GM12891 (cell line): ENCODE data around the gene PHACTR3.

Source experiments
- DNase-seq: peaks from one replicate; pipeline ENCODE4 v3.0.0; 2011; ENCODE audit warnings: low spot score; ENCODE audit not compliant: insufficient read length
- FAIRE-seq: peaks from 2 replicates; lab custom pipeline; 2011; peaks lifted over from hg19 to GRCh38; lab: Jason Lieb, UNC
- PAX5 ChIP-seq: IDR thresholded peaks from 2 replicates; pipeline ENCODE4 v1.6.1; 2011; ENCODE audit warnings: low read length, moderate library complexity, mild to moderate bottlenecking; ENCODE audit not compliant: insufficient read depth, severe bottlenecking
- POLR2A ChIP-seq: IDR thresholded peaks from 2 replicates; pipeline ENCODE4 v1.6.1; 2011; ENCODE audit warnings: low read depth, low read length, control low read depth
- POLR2AphosphoS5 ChIP-seq: IDR thresholded peaks from 2 replicates; pipeline ENCODE4 v1.6.1; 2011; ENCODE audit warnings: low read depth, low read length, control low read depth
- POU2F2 ChIP-seq: IDR thresholded peaks from 2 replicates; pipeline ENCODE4 v1.6.1; 2011; ENCODE audit warnings: low read depth, mild to moderate bottlenecking, control low read depth, low read length, moderate library complexity
- SPI1 ChIP-seq: IDR thresholded peaks from 2 replicates; pipeline ENCODE4 v1.6.1; 2011; ENCODE audit warnings: low read depth, low read length, control low read depth
- TAF1 ChIP-seq: IDR thresholded peaks from 2 replicates; pipeline ENCODE4 v1.6.1; 2011; ENCODE audit warnings: low read depth, low read length, control low read depth

PHACTR3 gene

DNA sequence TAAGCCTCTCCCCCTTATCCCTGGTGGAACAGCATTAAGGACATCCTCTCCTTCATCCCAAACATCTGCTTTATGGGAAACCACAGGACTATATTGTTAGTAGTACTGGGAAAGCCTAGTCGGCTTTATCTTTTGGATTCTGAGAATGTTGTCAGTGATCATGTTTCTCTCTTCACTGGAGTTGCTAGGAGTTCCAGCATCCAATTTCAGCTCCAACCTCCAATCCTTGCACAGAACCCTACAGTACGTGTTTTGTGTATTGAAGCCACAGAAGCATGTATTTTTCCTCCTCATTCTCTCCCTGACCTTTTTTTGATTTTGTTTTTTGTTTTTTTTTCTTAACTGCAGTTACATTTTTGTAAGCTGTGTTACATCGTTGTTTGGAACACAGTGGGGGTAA lies 84.0 kb downstream of the PHACTR3 start:
- FAIRE-seq (no peak), DNase-seq (no peak)
- no peak for TF ChIP-seq PAX5
- no peak for TF ChIP-seq SPI1
- no peak for TF ChIP-seq POLR2AphosphoS5
- TF ChIP-seq TAF1: no peak
- no peak for TF ChIP-seq POLR2A

DNA sequence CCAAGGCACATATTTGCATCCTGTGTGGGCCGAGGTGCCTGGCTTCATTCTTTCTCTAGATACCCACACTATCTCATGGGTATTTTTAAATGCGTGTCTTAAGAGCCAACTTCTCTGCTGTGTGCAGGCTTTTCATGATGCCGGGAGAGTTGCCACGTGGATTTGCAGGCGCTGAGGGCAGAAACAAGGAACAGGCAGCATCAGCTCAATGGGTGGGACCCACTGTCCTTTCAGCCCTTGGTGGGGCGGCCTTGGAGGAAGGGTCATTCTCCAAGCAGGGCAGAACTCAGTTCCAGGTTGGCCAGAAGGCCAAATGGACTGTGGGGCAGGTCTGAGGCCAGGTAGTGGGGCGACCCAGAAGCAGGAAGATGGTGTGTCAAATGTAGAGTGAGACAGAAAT lies 84.7 kb downstream of the PHACTR3 start:
- TF ChIP-seq TAF1: no peak
- no peak for TF ChIP-seq POLR2AphosphoS5
- no peak for TF ChIP-seq PAX5
- no peak for TF ChIP-seq POU2F2
- no peak for TF ChIP-seq SPI1
- no peak for TF ChIP-seq POLR2A
- DNase-seq (no peak), FAIRE-seq (no peak)

DNA sequence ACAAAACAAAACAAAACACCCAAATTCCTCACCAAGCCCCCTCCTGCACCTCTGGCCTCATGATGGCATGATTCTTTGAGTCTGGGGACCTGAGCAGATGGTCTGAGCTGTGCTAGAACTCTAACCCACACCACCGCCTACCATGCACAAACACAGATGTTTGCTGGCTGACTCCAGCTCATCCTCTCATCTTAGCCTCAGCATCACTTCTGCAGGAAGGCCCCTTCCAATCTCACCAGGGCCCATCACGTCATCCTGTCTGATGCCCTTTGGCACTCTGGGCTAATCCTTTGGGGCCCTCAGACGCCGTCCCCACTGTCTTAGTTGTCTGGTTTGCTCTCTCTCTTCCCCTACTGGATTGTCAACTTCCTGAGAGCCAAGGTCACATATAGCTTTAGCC lies 85.8 kb downstream of the PHACTR3 start:
- DNase-seq: no peak
- FAIRE-seq: no peak

DNA sequence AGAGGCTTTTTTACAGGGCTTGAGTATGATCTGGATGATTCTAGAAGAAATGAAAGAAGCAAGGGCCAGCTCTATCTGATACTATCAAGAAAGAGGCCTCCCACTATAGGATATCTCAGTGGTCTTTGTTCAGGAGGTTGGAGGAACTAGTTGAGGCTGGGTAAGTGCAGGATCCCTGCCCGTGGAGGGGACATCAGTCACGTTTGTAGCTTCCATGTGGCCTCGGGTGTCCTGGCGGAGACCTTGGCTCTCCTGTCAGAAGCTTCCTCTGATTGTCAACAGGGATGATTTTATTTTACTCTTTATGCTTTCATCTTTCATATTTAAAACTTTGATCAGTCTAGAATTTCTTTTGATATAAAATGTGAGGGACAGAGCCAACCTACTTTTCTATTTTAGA lies 86.6 kb downstream of the PHACTR3 start:
- no peak for FAIRE-seq
- TF ChIP-seq POU2F2 (no peak), SPI1 (no peak), PAX5 (no peak), TAF1 (no peak), POLR2A (no peak), POLR2AphosphoS5 (no peak)
- no peak for DNase-seq

More for the DNA sequence above, 85.8 kb downstream of the PHACTR3 start:
- TF ChIP-seq POLR2A (no peak), POU2F2 (no peak), PAX5 (no peak), SPI1 (no peak), TAF1 (no peak), POLR2AphosphoS5 (no peak)

DNA sequence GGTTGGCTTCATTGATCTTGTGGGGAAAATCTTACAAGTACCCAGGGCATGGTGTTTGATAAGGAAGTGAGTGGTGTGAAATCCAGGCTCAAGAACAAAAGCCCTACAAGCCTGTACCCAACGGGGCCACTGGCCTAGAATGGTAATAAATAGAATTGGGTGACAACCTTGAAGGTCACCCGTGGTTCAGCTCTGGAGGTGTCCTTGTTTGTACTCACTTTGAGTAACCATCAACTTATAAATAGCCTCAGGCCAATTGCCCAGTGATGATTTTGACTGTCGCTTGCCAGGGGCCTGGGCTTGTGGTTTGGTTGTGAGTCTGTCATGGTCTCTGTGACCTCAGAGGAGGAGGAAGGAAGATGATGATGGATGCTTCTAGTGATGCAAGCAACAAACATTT lies 87.8 kb downstream of the PHACTR3 start:
- FAIRE-seq: no peak
- TF ChIP-seq PAX5: no peak
- no peak for TF ChIP-seq POLR2A
- TF ChIP-seq TAF1: no peak
- TF ChIP-seq POU2F2: no peak
- no peak for TF ChIP-seq SPI1
- no peak for TF ChIP-seq POLR2AphosphoS5
- no peak for DNase-seq

DNA sequence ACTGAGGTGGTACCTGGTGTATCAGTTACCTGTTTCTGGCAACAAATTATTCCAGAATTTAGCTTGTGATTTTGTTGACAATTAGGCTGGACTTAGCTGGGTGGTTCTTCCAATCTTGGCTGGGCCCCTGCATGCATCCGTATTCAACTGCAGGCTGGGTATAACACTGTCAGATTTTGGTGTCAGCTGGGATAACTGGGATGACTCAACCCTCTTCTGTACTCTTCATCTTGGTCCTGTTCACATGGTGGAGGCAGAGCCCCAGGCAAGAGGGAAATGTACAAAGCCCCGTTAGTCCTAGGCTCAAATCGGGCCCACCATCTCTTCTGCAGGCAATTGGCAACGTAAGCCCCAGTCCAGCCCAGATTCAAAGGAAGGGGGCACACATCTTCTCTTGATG lies 89.2 kb downstream of the PHACTR3 start:
- FAIRE-seq: no peak
- no peak for DNase-seq
- TF ChIP-seq POU2F2 (no peak), TAF1 (no peak), SPI1 (no peak), POLR2AphosphoS5 (no peak), PAX5 (no peak), POLR2A (no peak)

DNA sequence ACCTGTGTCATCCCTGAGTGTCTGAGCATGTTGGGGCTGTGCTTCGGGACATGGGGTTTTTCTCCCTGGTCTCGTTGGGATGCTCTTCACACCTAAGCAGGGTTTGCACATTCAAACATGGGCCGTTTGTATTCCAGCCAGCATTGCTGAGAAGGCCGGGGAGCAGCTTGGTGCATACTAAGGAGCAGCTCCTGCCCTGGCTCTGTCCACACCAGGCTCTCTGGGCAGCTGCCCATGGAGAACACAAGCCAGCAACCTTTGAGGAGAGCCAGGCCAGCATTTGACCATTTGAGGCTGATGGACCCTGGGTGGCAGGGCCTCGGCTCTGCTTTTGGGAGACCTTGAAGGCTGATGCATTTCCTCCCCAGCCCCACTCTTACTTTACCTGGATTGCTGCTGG lies 92.1 kb downstream of the PHACTR3 start:
- FAIRE-seq (no peak), DNase-seq (no peak)
- TF ChIP-seq SPI1 (no peak), POU2F2 (no peak), POLR2A (no peak), TAF1 (no peak), PAX5 (no peak), POLR2AphosphoS5 (no peak)

DNA sequence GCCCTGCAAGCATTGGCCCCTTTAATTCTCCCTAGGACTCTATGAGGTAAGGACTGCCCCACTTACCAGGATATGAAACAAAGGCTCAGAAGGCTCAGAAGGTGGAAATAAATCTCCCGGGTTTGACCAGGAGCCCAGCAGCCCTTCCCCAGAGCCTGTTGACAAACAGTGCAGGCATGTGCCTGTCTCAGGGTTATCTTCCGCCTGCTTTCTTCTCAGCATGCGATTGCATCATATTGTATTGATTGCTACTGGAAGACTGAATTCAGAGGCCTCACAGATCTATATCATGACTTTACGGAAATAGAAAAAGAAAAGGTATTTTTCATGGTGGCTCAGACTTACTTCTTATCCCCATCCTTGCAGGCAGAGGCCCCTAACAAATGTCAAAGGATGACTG lies 92.7 kb downstream of the PHACTR3 start:
- TF ChIP-seq PAX5 (no peak), SPI1 (no peak), POU2F2 (no peak), TAF1 (no peak), POLR2A (no peak), POLR2AphosphoS5 (no peak)
- FAIRE-seq: no peak
- DNase-seq: no peak

DNA sequence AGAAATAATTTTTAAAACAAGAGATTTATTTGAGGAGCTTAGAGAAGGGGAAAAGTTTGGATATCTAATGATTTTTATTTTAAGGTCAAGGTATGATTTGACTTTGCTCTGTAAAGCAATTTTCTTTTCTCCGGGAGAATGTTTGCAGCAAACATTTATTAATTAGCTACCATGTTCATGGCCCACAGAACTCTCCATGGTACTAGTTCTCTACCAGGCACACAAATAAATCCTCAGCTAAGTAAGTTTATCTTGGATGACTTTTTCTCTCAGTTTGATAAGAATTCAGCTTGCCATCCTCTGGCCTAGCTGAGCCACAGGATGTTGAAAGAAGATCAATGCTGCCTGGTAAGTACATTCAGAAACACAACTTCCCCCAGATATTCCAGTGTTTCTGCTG lies 94.3 kb downstream of the PHACTR3 start:
- TF ChIP-seq SPI1: no peak
- TF ChIP-seq PAX5: no peak
- TF ChIP-seq POLR2A: no peak
- TF ChIP-seq POLR2AphosphoS5: no peak
- TF ChIP-seq POU2F2: no peak
- no peak for TF ChIP-seq TAF1
- FAIRE-seq (no peak), DNase-seq (no peak)

DNA sequence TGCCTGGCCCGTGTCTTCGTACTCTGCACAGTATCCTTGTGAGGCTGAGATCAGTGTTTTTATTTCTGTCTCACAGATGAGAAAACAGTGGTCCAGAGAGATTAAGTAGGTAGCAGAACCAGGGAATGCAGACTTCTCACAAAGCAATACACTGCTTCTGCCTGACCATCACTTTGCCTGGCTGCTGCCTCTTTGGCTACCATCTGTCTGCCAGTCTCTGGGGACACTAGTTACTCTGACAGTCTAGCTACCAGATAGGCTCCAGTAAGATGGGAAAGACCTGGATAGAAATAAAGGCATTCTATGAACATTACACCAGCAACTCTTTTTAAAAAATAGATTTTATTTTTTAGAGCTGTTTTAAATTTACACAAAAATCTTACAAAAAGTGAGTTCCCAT lies 96.9 kb downstream of the PHACTR3 start:
- TF ChIP-seq POLR2AphosphoS5: no peak
- no peak for TF ChIP-seq POLR2A
- DNase-seq: no peak
- FAIRE-seq: no peak

DNA sequence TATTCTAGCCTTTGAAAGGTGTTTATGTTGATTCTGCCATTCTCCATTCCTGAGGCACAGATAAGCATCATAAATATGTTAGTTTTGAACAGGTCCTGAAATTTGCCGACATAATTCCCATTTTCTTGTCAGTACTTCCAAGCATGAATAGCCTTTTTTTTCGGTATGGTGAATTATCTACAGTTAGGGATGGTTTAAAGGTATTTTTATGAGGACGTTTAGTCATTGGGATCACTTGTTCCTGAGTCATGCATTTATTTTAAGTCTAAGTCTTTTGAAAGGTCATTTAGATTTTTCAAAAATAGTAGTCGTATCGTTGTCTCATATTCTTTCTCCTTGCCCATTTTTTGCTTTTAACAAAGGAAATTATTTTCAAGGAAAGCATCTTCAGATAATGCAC lies 98.7 kb downstream of the PHACTR3 start:
- no peak for TF ChIP-seq PAX5
- TF ChIP-seq SPI1: no peak
- TF ChIP-seq POLR2A: no peak
- DNase-seq: no peak
- no peak for FAIRE-seq
